ENCODE measurements around the gene XYLT1.
"Not testable (repeated sequence)": the region's sequence is repeated elsewhere in the genome, so short reads cannot be mapped to it uniquely, and the experiment has no call there.

XYLT1 gene

DNA sequence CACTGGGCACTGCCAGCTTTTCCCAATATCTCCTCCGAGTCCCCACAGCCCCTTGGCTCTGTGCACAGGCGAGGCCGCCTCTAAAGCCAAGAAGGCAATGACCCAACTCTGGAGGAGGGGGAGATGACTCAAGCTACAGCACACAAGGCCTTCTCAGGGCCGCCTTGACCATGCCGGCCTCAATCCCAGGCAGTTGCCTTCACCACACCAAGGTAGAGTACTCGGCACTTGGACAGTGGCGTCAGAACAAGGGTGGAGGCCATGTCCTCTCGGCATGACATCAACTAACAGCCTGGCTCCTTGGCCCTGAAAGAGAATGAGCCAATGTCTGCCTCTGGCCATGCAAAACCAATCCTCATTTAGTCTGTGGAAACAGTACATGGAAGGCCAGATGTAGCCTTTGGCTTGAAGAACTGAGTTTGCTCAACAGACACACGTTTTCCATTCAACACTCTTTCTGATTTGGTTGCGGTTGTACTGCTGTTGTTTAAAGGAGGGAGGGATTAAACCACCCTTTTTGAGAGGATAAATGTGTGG, 139.6 kb downstream of the XYLT1 start:
- DNase-seq: no peak

- no peak for DNase-seq
These were observed 140.7 kb downstream of the XYLT1 start for GRCh38 chr16:17330044-17330443.

GRCh38 chr16:17329391-17329790, 141.4 kb downstream of the XYLT1 start:
- no peak for DNase-seq

DNA sequence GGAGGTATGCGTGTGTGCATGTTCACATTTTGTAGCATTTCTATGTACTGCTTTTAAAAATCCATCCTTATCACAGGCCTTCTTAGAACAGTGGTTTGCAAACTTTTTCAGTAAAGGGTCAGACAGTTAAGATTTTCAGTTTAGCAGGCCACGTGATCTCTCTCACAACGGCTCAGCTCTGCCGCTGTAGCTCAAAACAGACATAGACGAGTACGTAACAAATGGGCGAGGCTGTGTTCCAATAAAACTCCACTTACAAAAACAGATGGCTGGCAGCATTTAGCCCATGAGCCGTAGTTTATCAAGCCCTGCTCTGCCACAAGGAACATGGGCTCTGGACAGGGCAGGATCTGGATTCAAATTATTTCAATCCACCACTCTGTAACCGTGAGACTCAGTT, 141.8 kb downstream of the XYLT1 start:
- DNase-seq: no peak

GRCh38 chr16:17327664-17328335, 143.0 kb downstream of the XYLT1 start:
- DNase-seq: no peak

DNA sequence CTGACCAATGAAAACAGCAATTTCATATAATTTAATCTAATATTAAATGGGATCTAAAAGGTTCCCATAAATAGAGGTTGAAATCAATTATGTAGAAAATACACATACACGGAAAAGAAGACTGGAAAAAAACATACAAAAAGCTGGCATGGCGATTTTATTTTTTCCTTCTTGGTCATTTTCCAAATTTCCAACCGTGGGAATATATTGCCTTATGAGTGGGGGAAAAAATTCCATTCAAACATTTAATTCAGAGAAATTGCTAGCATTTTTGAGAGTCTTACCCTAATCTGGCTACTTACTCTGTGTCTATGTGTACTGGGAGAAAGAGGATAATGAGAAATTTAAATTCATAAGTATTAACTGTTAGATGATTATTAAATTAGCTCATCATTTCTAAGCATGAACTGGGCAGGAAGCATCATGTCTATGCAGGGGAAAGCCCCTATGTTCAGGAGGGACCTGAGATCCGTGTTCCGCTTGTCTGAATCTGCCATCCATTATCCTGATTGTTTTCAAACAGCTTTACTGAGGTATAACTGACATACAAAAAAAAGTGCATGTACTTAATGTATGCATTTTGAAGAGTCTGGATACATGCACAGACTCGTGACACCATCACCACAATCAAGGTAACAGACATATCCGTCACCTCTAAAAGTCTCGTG, 145.2 kb downstream of the XYLT1 start:
- DNase-seq: no peak

DNA sequence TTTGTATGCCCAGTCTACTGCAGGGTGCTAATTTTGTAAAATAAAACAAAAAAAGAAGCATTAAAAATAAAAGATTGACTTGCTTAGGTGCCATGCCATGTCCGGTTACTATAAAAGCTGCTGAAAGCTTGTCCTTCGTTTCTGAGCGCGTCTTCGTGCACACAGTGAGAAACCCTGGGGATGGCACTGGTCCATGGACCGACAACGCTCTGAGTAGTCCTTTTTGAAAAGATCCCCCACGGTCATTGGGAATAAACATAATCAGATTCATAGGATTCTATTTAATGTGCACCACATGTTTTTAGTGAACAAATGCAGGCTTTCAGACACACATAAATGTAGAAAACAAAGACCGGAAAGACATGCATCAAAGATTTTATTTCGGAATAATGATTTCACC, 146.3 kb downstream of the XYLT1 start:
- no peak for DNase-seq

DNA sequence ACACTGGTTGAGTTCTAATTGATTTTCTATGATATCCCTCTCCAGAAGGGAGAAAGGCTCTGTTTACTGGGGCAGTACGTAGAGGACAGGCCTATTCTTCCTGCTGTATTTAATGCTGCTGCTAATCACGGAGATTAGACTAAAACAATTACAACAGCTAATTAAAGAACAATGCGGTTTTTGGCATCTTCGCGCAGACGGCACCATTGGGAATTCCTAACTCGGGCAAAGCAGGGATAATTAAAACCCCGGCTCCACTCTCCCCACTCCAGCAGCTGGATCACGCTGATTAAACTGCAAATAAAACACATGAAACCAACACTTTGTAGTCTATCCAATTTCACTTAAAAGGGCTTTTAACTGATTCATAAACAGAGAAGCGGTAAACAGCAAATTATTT, 147.6 kb downstream of the XYLT1 start:
- no peak for DNase-seq

GRCh38 chr16:17321824-17322223, 148.9 kb downstream of the XYLT1 start:
- DNase-seq: no peak

- DNase-seq: no peak
These were observed 150.8 kb downstream of the XYLT1 start for GRCh38 chr16:17320009-17320408.

DNA sequence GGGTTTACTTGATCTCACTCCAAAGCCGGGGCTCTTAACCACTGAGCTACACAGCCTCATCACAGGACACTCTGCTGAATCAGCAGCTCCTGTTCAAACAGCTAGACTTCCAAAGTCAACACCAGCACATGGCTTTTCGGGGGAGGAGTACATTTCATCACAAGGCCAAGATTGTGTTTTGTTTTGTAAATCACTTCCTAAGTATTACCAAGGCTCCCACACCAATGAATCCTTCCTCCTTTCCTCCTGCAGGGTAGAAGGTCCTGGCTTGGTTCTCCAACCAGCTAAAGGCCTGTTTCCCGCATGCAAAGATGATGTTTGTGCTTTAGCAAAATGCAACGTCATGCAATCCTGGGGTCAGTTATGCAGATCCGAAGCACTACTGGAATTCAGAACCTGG, 152.5 kb downstream of the XYLT1 start:
- no peak for DNase-seq

GRCh38 chr16:17316005-17316404, 154.8 kb downstream of the XYLT1 start:
- DNase-seq: no peak

DNA sequence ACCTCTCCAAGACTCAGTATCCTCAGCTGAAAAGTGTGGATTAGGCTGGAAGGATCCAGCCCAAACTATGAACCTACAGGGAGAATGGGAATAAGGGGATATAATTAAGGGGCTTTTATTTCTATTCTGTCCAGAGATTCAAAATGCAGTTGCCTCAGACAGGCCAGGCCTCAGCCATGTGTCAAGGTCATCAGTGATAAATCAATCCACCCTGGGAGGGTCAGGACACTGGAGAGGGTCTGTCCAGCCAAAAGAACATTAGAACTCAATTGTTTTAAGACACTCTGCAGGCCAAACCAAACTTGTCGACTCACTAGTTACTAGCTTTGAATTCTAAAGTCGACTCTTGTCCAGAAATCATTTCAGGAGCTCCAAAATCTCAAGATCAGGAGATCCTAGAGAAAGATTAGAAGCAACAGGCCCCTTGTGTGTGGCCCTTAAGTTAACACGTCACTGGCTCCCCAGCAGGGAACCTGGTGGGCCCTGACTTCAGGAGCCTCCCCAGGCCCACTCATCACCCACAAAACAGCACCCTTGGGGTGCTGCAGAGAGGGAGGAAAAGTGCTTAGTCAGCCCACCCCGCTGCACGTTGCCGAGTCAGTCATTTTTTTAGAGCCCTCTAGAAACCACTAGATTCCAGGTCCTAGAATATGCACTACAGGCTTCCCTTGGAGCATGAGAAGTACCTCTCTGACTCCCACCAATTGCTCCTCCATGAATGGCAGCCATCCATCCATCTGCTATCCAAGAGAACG, 156.8 kb downstream of the XYLT1 start:
- no peak for DNase-seq

- no peak for DNase-seq
These were observed 157.6 kb downstream of the XYLT1 start for GRCh38 chr16:17313085-17313611.

GRCh38 chr16:17312094-17312710, 158.6 kb downstream of the XYLT1 start:
- no peak for DNase-seq

DNA sequence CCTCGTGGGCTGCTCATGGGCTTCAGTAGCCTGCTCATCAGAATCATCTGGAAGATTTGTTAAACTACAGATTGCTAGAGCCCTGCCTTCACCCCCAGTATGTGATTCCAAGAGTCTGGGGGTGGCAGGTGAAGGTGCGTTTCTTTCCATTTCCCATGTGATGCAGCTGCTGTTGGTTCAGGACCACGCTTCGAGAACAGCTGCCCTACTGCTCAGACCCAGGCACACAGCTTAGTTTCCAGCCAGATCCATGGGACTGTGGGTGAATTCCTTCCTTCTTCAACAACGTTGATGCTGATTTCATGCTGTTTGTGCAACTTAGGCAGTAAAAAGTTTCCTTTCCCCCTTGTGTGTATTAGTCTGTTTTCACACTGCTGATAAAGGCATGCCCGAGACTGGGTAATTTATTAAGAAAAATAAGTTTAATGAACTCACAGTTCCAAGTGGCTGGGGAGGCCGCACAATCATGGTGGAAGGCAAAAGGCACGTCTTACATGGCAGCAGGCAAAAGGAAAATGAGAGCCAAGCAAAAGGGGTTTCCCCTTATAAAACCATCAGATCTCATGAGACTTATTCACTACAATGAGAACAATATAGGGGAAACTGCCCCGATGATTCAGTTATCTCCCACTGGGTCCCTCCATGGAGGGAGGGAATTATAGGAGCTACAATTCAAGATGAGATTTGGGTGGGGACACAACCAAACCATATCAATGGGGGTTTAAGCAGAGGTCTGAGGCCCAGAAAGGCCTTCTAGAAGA, 159.2 kb downstream of the XYLT1 start:
- DNase-seq: no peak

DNA sequence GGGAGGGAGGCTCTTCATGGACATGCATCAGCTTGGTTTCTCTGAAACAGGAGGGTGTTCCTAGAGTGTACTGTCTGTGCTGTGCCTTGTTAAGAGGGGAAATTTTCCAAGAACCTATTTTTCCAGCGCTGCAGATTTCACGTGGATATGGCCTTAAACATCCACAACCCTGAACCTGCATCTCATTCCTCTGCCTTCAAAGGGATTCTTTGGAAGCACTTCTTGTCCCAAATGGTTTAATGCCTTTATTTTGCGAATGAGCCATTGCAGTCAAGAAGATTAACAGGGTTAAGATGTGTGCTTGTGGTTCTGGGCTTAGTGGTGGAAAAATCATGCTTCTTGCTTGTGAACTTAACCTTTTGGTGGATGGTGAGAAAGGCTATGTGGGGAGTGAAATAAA, 161.2 kb downstream of the XYLT1 start:
- no peak for DNase-seq

GRCh38 chr16:17308186-17308585, 162.6 kb downstream of the XYLT1 start:
- DNase-seq: no peak

- DNase-seq: no peak
These were observed 163.3 kb downstream of the XYLT1 start for GRCh38 chr16:17307504-17307903.

DNA sequence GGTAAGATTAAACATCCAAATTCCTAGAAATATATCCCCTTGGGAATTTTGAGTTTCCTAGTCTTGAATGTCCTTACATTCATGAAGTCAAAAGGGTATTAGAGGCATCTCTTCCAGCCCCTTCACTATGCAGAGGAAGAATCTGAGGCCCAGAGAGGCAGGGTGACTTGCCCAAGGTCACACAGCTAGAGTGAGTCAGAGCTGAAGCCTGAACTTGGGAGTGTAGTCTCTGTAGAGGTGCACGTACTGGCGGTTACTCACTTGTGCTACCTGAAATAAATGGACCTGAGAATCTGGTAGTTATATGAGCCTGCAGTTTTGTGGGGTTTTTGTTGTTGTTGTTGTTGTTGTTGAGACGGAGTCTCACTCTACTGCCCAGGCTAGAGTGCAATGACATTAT, 164.0 kb downstream of the XYLT1 start:
- DNase-seq: no peak

- not testable (repeated sequence) for DNase-seq
These were observed 164.5 kb downstream of the XYLT1 start for GRCh38 chr16:17306211-17306610.

DNA sequence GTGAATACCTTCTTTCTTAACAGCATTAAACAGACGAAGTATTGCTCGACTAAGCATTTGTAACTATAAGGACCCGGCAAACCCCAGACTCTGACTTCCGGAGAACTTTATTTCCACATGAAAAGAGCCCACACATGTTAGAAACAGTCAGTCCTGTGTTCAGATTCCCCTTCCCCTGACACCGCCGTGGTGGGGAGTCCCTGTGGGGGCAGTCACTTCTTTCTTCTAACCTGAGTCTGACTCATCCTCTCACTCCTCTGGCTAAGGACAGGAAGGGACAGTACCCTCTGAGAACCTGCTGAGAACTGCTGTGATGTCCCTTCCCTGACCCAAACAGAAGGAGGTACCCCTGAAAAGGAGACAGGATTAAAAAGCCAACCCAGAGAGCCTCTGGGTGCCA, 165.1 kb downstream of the XYLT1 start:
- no peak for DNase-seq

Data from NCI-H187 (cell line).